OCI-LY7 (cell line): ENCODE results near the gene COPE.

Experiments used
- CTCF ChIP-seq: fragments of 200-600 bp; sonication (generic); conservative IDR thresholded peaks from 2 replicates; pipeline ENCODE4 v1.5.1; 2014; ENCODE audit warnings: mild to moderate bottlenecking, antibody characterized with exemption, low read length, moderate library complexity, mixed read lengths
- EZH2phosphoT487 ChIP-seq: fragments of 200-600 bp; sonication (generic); IDR thresholded peaks from 2 replicates; pipeline ENCODE4 v1.6.1; 2018; ENCODE audit warnings: low read depth, borderline replicate concordance, mild to moderate bottlenecking, mixed run types, antibody characterized with exemption, low read length, moderate library complexity, mixed read lengths

- TF ChIP-seq CTCF: no peak
- TF ChIP-seq EZH2phosphoT487: no peak
Observed at GRCh38 chr19:18919086-18919899, at the start of gene COPE, which contains the start of gene DDX49.
